Measurements from ENCODE around the gene UFC1. TPM values are rescaled to one million over a fixed set of nuclear protein-coding genes. Genes with fewer than 3 reads are reported as not detected.

The UFC1 gene
- 81.1 TPM for total RNA-seq

DNA sequence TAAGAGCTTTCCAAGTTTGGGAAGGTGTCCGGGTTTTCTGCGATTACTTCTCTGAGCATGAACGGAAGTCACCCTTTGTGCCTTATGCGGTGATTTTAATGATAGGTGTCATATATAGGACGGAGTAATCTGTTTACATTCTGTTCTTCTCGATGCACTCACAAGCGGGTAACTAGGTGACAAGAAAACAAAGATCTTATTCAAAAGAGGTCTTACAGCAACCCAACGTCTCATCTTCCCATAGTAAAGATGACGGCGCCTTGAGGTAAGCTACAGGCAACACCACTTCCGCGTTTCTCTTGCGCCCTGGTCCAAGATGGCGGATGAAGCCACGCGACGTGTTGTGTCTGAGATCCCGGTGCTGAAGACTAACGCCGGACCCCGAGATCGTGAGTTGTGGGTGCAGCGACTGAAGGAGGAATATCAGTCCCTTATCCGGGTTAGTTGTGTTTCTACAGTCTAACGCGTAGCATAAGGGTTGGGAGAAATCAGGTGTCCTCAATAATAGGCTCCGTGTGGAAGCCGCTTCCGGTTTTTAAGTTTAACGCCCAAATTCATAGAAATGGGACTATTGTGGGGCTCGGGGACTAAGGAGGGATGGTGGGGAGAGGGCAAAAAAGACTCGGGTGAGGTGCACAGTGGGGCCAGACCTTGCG is at the start of gene UFC1:
TSS of gene UFC1 (plus strand) at position 297 of the 656 bp plus-strand sequence. CDS start at position 317, 20 bp downstream.

DNA sequence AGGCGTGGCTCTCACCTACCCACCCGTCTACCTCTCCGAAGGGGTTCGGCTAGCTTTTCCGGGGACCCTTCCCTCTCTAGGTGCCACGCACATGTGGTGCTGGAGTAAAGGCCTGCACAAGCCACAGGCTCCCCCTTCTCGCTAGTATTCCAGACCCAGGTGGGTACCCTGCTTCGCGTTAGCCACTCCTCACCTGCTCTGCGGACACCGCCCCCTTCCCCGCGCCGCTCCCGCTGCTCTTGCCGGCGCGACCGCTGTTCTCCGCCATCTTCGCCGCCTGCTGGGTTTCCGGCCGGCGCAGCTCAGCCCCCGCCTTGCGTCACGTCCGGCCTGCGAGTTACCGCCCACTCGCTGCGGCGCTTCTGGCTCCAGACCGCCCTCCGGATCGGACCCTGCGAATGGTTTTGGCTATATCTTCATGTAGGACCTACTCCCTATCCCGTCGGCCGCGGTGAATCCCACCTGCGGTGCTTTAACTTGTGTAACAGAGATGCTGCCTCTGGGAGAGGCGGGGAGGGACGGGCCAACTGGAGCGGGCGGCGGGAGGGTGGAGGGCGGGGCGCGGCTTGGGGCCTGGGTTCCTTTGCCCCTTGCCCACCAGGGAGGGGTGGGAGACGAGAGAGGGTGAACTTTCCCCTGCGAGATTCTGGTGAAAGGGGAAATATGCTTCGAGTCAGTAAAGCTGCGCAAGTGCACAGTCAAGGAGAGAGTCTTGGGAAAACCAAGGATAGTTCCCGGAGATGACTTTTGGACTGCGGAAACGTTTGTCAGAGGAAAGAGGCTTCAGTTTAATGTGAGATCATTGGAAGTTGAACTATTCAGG is 35.8 kb upstream of the UFC1 start, which contains the start of the genes NIT1 and PFDN2:
TSS of gene NIT1 (plus strand) at position 347 of the 823 bp plus-strand sequence. CDS start at position 419, 72 bp downstream.
TSS of gene PFDN2 (minus strand) at position 279 of the 823 bp plus-strand sequence. CDS start at position 268, 11 bp downstream.

GRCh38 chr1:161132410-161133219 is 21.2 kb upstream of the UFC1 start, which contains the start of gene DEDD:
Gene DEDD, minus strand, starts transcription at chr1:161132667. Its CDS starts 8,205 bp downstream, at chr1:161124462.

DNA sequence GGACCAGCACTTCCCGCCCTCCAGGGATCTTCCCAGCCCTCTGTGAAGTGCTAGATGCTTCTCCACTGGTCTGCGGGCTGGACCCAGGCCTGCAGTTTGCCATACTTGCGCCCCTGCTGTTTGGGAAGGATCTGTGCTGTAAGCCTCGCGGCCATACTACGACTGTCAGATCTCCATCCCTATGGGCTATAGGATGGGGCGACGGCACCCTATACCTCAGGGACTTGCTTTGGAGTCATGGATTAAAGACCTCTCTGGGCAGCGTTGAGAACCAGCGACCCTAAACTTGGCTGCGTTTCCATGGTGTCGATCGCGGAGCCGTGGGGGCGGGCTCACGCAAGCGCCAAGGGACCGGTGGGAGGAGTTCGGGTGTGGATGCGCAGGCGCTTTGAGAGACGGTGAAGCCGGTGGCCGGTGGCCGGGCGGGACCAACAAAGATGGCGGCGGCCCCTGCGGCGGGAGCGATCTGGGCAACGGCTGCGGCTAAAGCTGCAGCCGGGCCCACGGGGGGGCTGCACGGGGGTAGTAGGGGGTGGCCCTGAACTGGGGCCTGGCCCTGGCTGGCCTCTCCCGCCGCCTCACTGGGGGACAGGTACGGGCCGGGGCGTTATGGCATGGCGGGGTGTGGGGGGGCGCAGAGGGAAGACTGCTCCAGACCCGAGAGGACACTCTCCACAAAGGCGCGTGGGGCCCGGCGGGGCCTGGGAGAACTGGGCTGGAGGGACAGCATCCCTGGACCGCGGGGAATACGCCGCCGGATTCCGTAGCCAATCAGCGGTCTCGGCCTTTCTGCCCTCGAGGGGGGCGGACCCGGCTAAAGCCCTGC is 5.5 kb downstream of the UFC1 start, which contains the start of gene USP21:
TSS of gene USP21 (plus strand) at position 414 of the 826 bp plus-strand sequence. CDS start 1,141 bp downstream, outside the sequence.

GRCh38 chr1:161165742-161166668 is 12.2 kb downstream of the UFC1 start, which contains the start of gene PPOX:
Gene PPOX, plus strand, starts transcription at chr1:161166426. Its CDS starts 422 bp downstream, at chr1:161166848.

DNA sequence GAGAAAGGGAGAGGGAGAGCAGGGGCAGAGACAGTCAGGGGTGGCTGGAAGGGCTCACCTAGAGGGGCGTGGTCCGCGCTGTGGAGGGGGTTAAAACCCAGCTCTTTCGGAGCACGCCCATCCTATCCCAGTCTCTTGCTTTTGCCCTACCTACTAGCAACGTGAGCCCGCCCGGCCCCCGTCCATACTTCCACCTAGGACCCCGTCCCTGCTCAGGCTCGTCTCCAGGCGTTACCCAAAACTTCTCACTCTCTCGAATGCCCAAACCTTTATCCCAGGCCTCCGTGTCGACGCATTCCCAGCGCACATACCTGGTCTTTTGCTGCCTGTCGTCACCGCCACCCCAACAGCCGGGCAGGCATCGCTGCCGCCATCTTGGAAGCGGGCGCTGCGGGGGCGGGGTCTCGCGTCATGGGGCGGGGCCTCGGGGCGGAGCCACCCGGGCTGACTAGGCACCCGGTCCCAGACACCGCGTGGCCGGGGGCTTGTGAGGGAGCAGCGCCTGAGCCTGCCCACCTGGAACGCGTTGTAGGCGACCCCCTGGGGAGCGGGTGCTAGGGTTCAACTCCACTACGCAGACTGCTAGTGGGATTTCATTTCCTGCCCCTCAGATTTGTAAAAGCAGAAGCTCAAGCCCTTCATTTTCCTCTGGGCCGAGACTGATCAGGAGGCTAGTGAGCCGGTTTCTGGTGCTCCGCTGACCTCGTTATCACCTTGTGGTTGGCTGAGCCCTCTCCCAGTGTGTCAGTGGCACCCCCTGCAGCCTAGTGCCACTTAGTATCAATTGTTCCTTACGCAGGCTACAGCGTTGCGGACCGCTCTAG is 23.5 kb downstream of the UFC1 start, which contains the start of gene B4GALT3:
TSS of gene B4GALT3 (minus strand) at position 396 of the 824 bp plus-strand sequence. CDS start 1,447 bp downstream, outside the sequence.

DNA sequence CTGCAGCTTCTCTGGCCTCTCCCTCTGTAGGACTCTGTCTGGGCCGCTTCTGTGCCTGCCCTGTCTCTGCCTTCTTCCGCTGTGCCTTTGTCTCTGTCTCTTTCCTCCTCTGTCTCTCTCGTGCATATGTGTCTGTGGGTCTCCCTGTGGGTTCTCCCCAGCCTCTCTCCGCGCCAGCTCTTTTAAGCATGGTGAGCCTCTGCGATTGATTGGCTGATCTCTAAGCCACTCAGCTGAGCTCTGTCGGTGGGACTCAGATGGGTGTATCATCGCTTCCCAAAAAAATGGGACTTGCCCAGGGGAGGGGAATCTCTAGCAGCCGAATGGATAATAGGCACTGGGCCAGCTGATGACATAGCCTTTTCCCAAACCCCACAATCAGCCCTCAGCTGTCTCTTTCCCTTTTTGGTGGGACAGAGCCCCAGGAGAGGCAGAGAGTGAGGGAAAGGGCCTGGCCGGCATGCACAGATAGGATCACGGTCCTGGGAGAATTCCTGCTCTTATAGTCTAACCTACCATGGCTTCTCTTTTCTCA is 45.2 kb downstream of the UFC1 start, which contains the start of gene ADAMTS4:
TSS of gene ADAMTS4 (minus strand) at position 158 of the 535 bp plus-strand sequence. CDS start 427 bp downstream, outside the sequence.

GRCh38 chr1:161201836-161202712 is 48.3 kb downstream of the UFC1 start, which contains the start of gene NDUFS2:
Gene NDUFS2, plus strand, starts transcription at chr1:161202367. Its CDS starts 19 bp downstream, at chr1:161202386.

Small RNA genes lying within 50 kb of the gene (small RNA-seq; reads per million reads assigned to genes)
- gene RF01225 (ENCODE audit: low replicate concordance), result not detected

Other genes starting within 250 kb of the UFC1 start
- not detected for gene ITLN2, start 199.2 kb upstream of the UFC1 start, total RNA-seq
- gene F11R, start 132.8 kb upstream of the UFC1 start, total RNA-seq, result 18.8 TPM
- 35.1 TPM for gene TSTD1, start 115.0 kb upstream of the UFC1 start, total RNA-seq
- 121 TPM for gene USF1, start 108.0 kb upstream of the UFC1 start, total RNA-seq
- gene ARHGAP30, start 84.1 kb upstream of the UFC1 start, total RNA-seq, result 0.31 TPM
- not detected for gene NECTIN4, start 64.4 kb upstream of the UFC1 start, total RNA-seq
- 1.6 TPM for gene KLHDC9, start 55.6 kb upstream of the UFC1 start, total RNA-seq
- 30.0 TPM for gene PFDN2, start 35.9 kb upstream of the UFC1 start, total RNA-seq
- 26.3 TPM for gene NIT1, start 35.9 kb upstream of the UFC1 start, total RNA-seq
- gene DEDD, start 21.3 kb upstream of the UFC1 start, total RNA-seq, result 20.0 TPM
- 22.2 TPM for gene USP21, start 5.5 kb downstream of the UFC1 start, total RNA-seq
- 26.3 TPM for gene PPOX, start 12.4 kb downstream of the UFC1 start, total RNA-seq
- gene B4GALT3, start 23.5 kb downstream of the UFC1 start, total RNA-seq, result 20.0 TPM
- 0.31 TPM for gene ADAMTS4, start 45.1 kb downstream of the UFC1 start, total RNA-seq
- 128 TPM for gene NDUFS2, start 48.4 kb downstream of the UFC1 start, total RNA-seq
- gene FCER1G, start 61.3 kb downstream of the UFC1 start, total RNA-seq, result 3.8 TPM
- gene APOA2, start 69.7 kb downstream of the UFC1 start, total RNA-seq, result not detected
- gene TOMM40L, start 72.1 kb downstream of the UFC1 start, total RNA-seq, result 25.4 TPM
- not detected for gene NR1I3, start 84.2 kb downstream of the UFC1 start, total RNA-seq
- 1.9 TPM for gene PCP4L1, start 104.8 kb downstream of the UFC1 start, total RNA-seq
- gene MPZ, start 156.0 kb downstream of the UFC1 start, total RNA-seq, result 2.2 TPM
- 21.6 TPM for gene SDHC, start 160.4 kb downstream of the UFC1 start, total RNA-seq
- gene CFAP126, start 213.9 kb downstream of the UFC1 start, total RNA-seq, result not detected

Measured in parietal lobe (tissue), 2 donors.